Neuronal stem cell (in vitro differentiated cells): ENCODE results near the gene MKLN1.
A peak's percentile ranks its signal among the peaks of the same experiment; 100 is the strongest.

ENCODE experiments used
- DNase-seq: peaks from one replicate; pipeline ENCODE4 v3.0.0-alpha.2; 2013; ENCODE audit warnings: low spot score
- H2AFZ ChIP-seq: one replicate; pipeline ENCODE4 v1.6.1; 2013; ENCODE audit warnings: mild to moderate bottlenecking, low read length, inconsistent platforms
- H2AK5ac ChIP-seq: 2 replicates; pipeline ENCODE4 v1.6.1; 2013; ENCODE audit warnings: low read depth, mild to moderate bottlenecking, inconsistent platforms, low read length, moderate library complexity, mixed read lengths
- H2BK120ac ChIP-seq: 2 replicates; pipeline ENCODE4 v1.6.1; 2013; ENCODE audit warnings: low read depth, mild to moderate bottlenecking, inconsistent platforms, low read length, moderate library complexity, mixed read lengths
- H2BK12ac ChIP-seq: one replicate; pipeline ENCODE4 v1.6.1; 2013; ENCODE audit warnings: low read length, inconsistent platforms
- H2BK15ac ChIP-seq: 2 replicates; pipeline ENCODE4 v1.6.1; 2013; ENCODE audit warnings: mild to moderate bottlenecking, low read length, inconsistent platforms, mixed read lengths
- H2BK5ac ChIP-seq: one replicate; pipeline ENCODE4 v1.6.1; 2013; ENCODE audit warnings: inconsistent platforms, mild to moderate bottlenecking, low read length, moderate library complexity
- H3K14ac ChIP-seq: one replicate; pipeline ENCODE4 v1.6.1; 2013; ENCODE audit warnings: low read length, inconsistent platforms
- H3K18ac ChIP-seq: 2 replicates; pipeline ENCODE4 v1.6.1; 2013; ENCODE audit warnings: low read length, inconsistent platforms
- H3K23ac ChIP-seq: 2 replicates; pipeline ENCODE4 v1.6.1; 2013; ENCODE audit warnings: low read depth, mild to moderate bottlenecking, mixed read lengths, low read length, inconsistent platforms; ENCODE audit not compliant: poor library complexity
- H3K27ac ChIP-seq: replicated peaks from 3 replicates; pipeline ENCODE4 v1.5.1; 2013; ENCODE audit warnings: low read length, inconsistent platforms
- H3K27me3 ChIP-seq, 3 experiments: 2 replicates each; pipeline ENCODE4 v1.6.1; 2013; ENCODE audit warnings: low read length in 3 of 3, mild to moderate bottlenecking in 2 of 3, inconsistent platforms in 1 of 3, low read depth in 1 of 3, mixed read lengths in 1 of 3, moderate library complexity in 1 of 3; ENCODE audit not compliant: control insufficient read depth in 3 of 3, insufficient read depth in 3 of 3
- H3K36me3 ChIP-seq, 2 donors: replicated peaks in 1 of 2; 2 replicates each; pipeline ENCODE4 v1.6.1; 2013; ENCODE audit warnings: low read length in 2 of 2; ENCODE audit not compliant: control insufficient read depth in 2 of 2, insufficient read depth in 2 of 2
- H3K4ac ChIP-seq: 2 replicates; pipeline ENCODE4 v1.6.1; 2013; ENCODE audit warnings: inconsistent platforms, mild to moderate bottlenecking, low read length, moderate library complexity
- H3K4me1 ChIP-seq, 2 donors: 1 replicate in 1 of 2; 2 replicates in 1 of 2; pipeline ENCODE4 v1.6.1; 2013; ENCODE audit warnings: low read length in 2 of 2, low read depth in 1 of 2; ENCODE audit not compliant: control insufficient read depth in 2 of 2, insufficient read depth in 1 of 2
- H3K4me2 ChIP-seq: one replicate; pipeline ENCODE4 v1.6.1; 2013; ENCODE audit warnings: mild to moderate bottlenecking, low read length, inconsistent platforms; ENCODE audit not compliant: insufficient read depth, poor library complexity, severe bottlenecking
- H3K4me3 ChIP-seq, 2 donors: 2 replicates each; pipeline ENCODE4 v1.5.1; 2013; ENCODE audit warnings: low read length in 2 of 2, mild to moderate bottlenecking in 2 of 2, inconsistent platforms in 1 of 2, moderate library complexity in 1 of 2
- H3K79me1 ChIP-seq: one replicate; pipeline ENCODE4 v1.6.1; 2013; ENCODE audit warnings: low read depth, mild to moderate bottlenecking, inconsistent platforms, low read length, moderate library complexity
- H3K9ac ChIP-seq: one replicate; pipeline ENCODE4 v1.6.1; 2013; ENCODE audit warnings: mild to moderate bottlenecking, low read depth, low read length, inconsistent platforms; ENCODE audit not compliant: poor library complexity
- H3K9me3 ChIP-seq, 2 donors: replicated peaks in 1 of 2; 2 replicates each; pipeline versions ENCODE3 to v1.6.1; 2013; ENCODE audit warnings: low read length in 2 of 2, mild to moderate bottlenecking in 2 of 2, inconsistent platforms in 1 of 2, low read depth in 1 of 2, mixed read lengths in 1 of 2, moderate library complexity in 1 of 2; ENCODE audit not compliant: control insufficient read depth in 2 of 2, insufficient read depth in 1 of 2
- H4K8ac ChIP-seq: one replicate; pipeline ENCODE4 v1.6.1; 2013; ENCODE audit warnings: low read depth, mild to moderate bottlenecking, inconsistent platforms, low read length, moderate library complexity
- H4K91ac ChIP-seq: one replicate; pipeline ENCODE4 v1.6.1; 2013; ENCODE audit warnings: low read length, low read depth, mild to moderate bottlenecking, inconsistent platforms; ENCODE audit not compliant: poor library complexity
- whole genome bisulfite sequencing, 2 donors: extraction: QIAGEN DNeasy Blood & Tissue Kit; methylation state at CpG; one replicate each; pipeline ENCODE4 v1.1.7; 2013; ENCODE audit warnings: missing lambda C conversion rate in 2 of 2, mixed read lengths in 1 of 2; ENCODE audit not compliant: insufficient read length in 2 of 2, insufficient replicate concordance in 1 of 2; ENCODE audit errors: extremely low coverage in 2 of 2; 5-methylcytosine and 5-hydroxymethylcytosine counted together

MKLN1 gene

DNA sequence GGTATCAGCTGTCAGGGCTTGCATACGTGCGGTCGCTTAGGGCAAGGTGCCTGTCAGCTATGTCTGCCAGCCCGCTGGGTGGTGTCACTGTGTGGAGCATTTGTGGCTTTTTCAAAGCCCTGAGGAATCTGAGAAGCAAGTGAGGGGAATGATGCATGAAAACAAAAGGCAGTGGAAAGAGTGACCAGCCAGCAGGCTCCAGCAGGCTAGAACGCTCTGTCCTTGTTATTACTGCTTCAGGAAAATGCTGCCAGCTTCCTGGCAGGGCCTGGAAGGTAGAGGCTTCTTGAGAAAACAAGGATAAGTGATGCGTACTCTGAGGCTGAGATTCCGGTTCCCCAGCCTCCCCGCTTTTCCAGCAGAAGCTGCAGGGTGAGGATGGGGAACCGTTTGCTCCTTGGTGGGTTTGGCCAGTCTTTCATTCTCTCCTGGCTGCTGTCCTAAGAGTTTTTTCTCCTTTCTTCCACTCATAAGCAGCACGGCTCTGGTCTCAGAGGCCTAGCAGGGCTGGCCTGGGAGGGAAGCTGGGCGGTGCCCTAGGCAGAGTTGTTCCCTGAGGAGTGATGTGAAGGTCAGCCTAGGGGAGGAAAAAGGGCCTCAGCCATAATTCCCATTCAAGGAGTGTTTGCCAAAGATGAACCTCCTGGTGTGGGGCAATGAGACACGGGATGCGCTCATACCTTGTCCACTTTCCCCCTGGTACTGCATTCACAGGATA lies 42.8 kb upstream of the MKLN1 start:
- Histone ChIP-seq H2BK5ac (no peak overlapping the region), H3K4me2 (no peak overlapping the region), H2BK12ac (no peak overlapping the region), H2BK15ac (peak overlapping the region; percentile 29), H3K36me3 (no peaks in the 10 kb centered on the region), H3K79me1 (no peaks in the 10 kb centered on the region), H4K8ac (no peak overlapping the region), H3K4ac (no peak overlapping the region), H3K27me3 (no peaks in the 10 kb centered on the region), H3K27ac (peak overlapping the region; percentile 27), H3K14ac (no peak overlapping the region), H3K18ac (peak overlapping the region; percentile 24), H3K4me3 (no peak overlapping the region), H3K23ac (no peak overlapping the region), H3K9ac (no peak overlapping the region), H3K9me3 (no peaks in the 10 kb centered on the region), H2AK5ac (no peak overlapping the region), H2BK120ac (no peak overlapping the region), H2AFZ (peak overlapping the region; percentile 62), H4K91ac (no peak overlapping the region), H3K4me1 (peaks cover 0 to 12% of the 10 kb centered on the region in 2 donors)
- no CpG with 5 or more reads among the region's 13 CpGs for WGBS, 2 donors
- DNase-seq = peak; percentile 24

DNA sequence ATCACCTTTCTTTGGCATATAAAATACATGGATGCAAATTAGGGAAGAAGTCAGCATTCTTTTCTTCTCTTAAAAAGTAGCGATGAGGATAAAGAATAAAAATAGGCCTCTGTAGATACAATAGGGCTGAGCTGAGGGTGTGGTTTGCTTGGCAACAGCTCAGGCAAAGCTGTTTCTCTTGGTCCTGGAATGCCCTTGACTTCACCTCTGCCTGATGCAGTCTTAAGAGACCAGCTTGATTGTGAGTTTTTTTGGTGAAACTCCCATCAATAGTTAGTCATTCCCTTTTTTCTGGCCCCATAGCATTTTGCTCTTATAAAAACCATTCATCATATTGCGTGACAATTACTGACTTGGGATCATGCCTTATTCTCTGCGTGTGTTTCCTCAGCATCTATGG lies 42.1 kb upstream of the MKLN1 start:
- Histone ChIP-seq H3K27ac (no peak overlapping the region), H2AFZ (no peak overlapping the region), H3K36me3 (no peaks in the 10 kb centered on the region), H3K4me3 (no peak overlapping the region), H3K27me3 (no peaks in the 10 kb centered on the region), H2BK120ac (no peak overlapping the region), H3K14ac (no peak overlapping the region), H2BK12ac (no peak overlapping the region), H3K79me1 (no peaks in the 10 kb centered on the region), H2BK15ac (no peak overlapping the region), H3K23ac (no peak overlapping the region), H3K9me3 (no peaks in the 10 kb centered on the region), H4K8ac (no peak overlapping the region), H4K91ac (no peak overlapping the region), H3K18ac (no peak overlapping the region), H2AK5ac (no peak overlapping the region), H3K4me2 (no peak overlapping the region), H3K4me1 (peaks cover 0 to 12% of the 10 kb centered on the region in 2 donors), H3K4ac (no peak overlapping the region), H3K9ac (no peak overlapping the region), H2BK5ac (no peak overlapping the region)
- no CpG with 5 or more reads among the region's 3 CpGs for WGBS, 2 donors
- DNase-seq = no peak

DNA sequence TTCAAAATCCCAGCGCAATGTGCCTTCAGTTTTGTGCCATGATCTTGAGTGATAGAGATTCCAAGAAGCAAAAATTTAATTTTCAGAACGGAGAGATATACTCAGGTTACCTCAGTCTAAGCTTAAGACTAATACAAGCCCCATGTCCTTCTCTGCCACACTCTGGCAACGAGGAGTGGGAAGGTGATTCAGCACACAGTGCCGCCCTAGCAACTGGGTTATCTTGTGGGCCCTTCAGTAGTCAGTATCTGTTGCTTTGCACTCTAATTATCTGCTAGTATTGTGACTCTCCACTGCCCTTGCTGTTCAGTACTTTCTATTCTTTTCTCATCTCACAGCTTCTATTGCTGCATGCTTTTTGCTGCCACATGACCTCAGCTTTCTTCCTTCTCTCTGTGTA lies 39.2 kb upstream of the MKLN1 start:
- Histone ChIP-seq H2BK12ac (no peak overlapping the region), H4K8ac (no peak overlapping the region), H2BK5ac (no peak overlapping the region), H3K4me3 (no peak overlapping the region), H3K4me2 (no peak overlapping the region), H2AK5ac (no peak overlapping the region), H4K91ac (no peak overlapping the region), H3K79me1 (no peaks in the 10 kb centered on the region), H3K36me3 (no peaks in the 10 kb centered on the region), H3K27ac (no peak overlapping the region), H3K4ac (no peak overlapping the region), H3K4me1 (peaks cover 0 to 12% of the 10 kb centered on the region in 2 donors), H3K9me3 (no peaks in the 10 kb centered on the region), H2AFZ (no peak overlapping the region), H2BK120ac (no peak overlapping the region), H3K23ac (no peak overlapping the region), H3K27me3 (no peaks in the 10 kb centered on the region), H2BK15ac (no peak overlapping the region), H3K18ac (no peak overlapping the region), H3K14ac (no peak overlapping the region), H3K9ac (no peak overlapping the region)
- WGBS, 2 donors = no CpG with 5 or more reads among the region's 4 CpGs
- no peak for DNase-seq

DNA sequence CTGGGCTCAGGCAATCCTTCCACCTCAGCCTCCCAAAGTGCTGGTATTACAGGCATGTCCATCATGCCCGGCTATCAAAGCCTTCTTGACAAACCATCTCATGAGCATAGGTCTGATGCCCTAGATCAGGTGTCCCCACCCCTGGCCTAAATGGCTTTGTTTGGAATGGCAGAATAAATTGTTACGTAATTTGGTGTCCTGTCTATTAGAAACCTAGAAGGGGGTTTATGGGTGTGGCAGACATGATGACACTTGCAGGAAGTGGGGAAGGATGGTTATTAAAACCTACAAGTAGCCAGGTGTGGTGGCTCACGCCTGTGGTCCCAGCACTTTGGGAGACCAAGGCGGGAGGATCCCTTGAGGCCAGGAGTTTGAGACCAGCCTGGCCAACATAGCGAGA lies 38.6 kb upstream of the MKLN1 start:
- Histone ChIP-seq H2BK12ac (no peak overlapping the region), H3K27me3 (no peaks in the 10 kb centered on the region), H4K8ac (no peak overlapping the region), H2AK5ac (no peak overlapping the region), H3K4me2 (no peak overlapping the region), H3K4me1 (peaks cover 0 to 12% of the 10 kb centered on the region in 2 donors), H3K27ac (no peak overlapping the region), H3K9me3 (no peaks in the 10 kb centered on the region), H3K23ac (no peak overlapping the region), H2AFZ (no peak overlapping the region), H3K9ac (no peak overlapping the region), H3K79me1 (no peaks in the 10 kb centered on the region), H3K18ac (no peak overlapping the region), H2BK15ac (no peak overlapping the region), H3K36me3 (no peaks in the 10 kb centered on the region), H2BK5ac (no peak overlapping the region), H2BK120ac (no peak overlapping the region), H3K4me3 (no peak overlapping the region), H3K14ac (no peak overlapping the region), H3K4ac (no peak overlapping the region), H4K91ac (no peak overlapping the region)
- whole genome bisulfite sequencing, 2 donors = no CpG with 5 or more reads among the region's 5 CpGs
- no peak for DNase-seq
